HG02571 (cell line): ENCODE measurements around the gene FAM118A.
"Not testable (repeated sequence)": the region's sequence is repeated elsewhere in the genome, so short reads cannot be mapped to it uniquely, and the experiment has no call there.

ENCODE experiments used
- ATAC-seq: cut with Tn5 transposase; IDR thresholded peaks from one replicate; pipeline ENCODE4 v1.9.1; 2021; ENCODE audit warnings: mild to moderate bottlenecking, moderate library complexity; ENCODE audit not compliant: unreplicated experiment

FAM118A gene

GRCh38 chr22:45366713-45367112, 57.0 kb downstream of the FAM118A start:
- no peak for ATAC-seq

- not testable (repeated sequence) for ATAC-seq
Observed at GRCh38 chr22:45373592-45373991, 63.9 kb downstream of the FAM118A start.

GRCh38 chr22:45376009-45376408, 66.3 kb downstream of the FAM118A start:
- no peak for ATAC-seq

GRCh38 chr22:45376703-45377102, 67.0 kb downstream of the FAM118A start:
- ATAC-seq = no peak

- no peak for ATAC-seq
Observed at GRCh38 chr22:45381348-45381747, 71.6 kb downstream of the FAM118A start.

- ATAC-seq = no peak
Observed at GRCh38 chr22:45389546-45389945, 79.8 kb downstream of the FAM118A start.
